ENCODE results near the gene SULF2.

The SULF2 gene

DNA sequence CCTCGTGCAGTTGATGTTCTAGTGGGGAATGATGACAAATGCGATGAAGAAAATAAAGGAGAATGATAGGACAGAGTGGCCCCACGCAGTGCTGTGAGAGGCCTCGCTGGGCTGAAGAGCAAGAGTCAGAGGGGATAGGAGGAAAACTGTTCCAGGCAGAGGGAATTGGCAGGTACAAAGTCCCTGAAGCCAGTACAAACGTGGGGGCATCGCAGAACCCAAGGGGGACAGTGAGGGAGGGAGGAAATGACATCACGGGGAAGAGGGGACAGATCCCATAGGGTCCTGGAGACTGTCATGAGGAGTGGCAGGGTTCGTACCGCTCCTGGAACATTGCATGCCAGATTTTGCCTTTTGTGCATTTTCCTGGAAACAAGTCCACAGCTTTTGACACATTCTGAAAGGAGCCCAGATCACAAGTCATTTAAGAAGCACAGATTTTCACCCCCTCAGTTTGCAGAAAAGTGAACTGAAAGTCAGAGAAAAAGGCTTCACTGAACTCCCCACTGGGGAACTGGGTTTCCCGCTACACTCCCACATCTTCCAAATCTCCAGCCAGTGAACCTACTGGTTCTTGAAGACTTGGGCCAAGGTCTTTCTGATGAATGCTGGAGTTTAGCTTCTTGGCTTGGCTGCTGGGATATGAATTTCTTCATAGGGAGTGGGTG is 77.0 kb downstream of the SULF2 start:
- TF ChIP-seq CTCF (conservative IDR thresholded peaks at IDR 0.05; ENCODE audit: low read depth, low read length): no peak
- no peak for DNase-seq (ENCODE audit: low read depth)
- no peak overlapping the region for H3K4me3 ChIP-seq (ENCODE audit: low read length)

DNA sequence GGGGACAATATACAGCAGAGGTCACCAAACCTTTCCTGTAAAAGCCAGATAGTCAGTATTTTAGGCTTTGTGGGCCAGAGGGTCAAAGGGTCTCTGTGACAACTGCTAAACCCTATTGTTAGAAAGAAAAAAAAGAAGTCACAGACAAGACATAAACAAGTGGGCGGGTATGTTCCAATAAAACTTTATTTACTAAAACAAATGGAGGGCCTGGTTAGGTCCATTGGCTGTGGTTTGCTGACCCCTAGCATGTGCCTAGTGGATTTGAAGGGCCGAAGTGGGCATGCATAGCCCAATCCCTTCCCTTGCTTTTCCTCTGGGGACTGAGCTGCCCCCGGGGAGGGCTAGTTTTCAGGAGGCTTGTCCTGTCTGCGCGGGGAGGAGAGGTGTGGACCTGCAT is 78.9 kb downstream of the SULF2 start:
- no peak for TF ChIP-seq CTCF (conservative IDR thresholded peaks at IDR 0.05; ENCODE audit: low read depth, low read length)
- no peak for DNase-seq (ENCODE audit: low read depth)

DNA sequence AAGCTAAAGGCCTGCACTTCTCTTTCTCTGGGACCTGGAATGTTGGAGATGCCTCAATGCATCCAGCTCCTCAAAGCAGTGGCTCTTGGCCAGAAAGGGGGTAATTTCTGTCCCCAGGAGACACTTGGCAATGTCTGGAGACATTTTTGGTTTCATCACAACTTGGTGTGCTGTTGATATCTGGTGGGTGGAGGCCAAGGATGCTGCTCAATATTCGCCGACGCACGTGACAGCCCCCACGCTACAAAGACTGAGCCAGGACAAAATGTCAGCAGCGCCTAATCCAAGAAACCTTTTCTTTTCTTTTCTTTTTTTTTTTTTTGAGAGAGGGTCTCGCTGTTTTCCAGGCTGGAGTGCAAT is 79.8 kb downstream of the SULF2 start:
- no peak overlapping the region for H3K4me3 ChIP-seq (ENCODE audit: low read length)
- no peak for DNase-seq (ENCODE audit: low read depth)
- TF ChIP-seq CTCF (conservative IDR thresholded peaks at IDR 0.05; ENCODE audit: low read depth, low read length): no peak

More for the DNA sequence above, 78.9 kb downstream of the SULF2 start:
- no peak overlapping the region for H3K4me3 ChIP-seq (ENCODE audit: low read length)

DNA sequence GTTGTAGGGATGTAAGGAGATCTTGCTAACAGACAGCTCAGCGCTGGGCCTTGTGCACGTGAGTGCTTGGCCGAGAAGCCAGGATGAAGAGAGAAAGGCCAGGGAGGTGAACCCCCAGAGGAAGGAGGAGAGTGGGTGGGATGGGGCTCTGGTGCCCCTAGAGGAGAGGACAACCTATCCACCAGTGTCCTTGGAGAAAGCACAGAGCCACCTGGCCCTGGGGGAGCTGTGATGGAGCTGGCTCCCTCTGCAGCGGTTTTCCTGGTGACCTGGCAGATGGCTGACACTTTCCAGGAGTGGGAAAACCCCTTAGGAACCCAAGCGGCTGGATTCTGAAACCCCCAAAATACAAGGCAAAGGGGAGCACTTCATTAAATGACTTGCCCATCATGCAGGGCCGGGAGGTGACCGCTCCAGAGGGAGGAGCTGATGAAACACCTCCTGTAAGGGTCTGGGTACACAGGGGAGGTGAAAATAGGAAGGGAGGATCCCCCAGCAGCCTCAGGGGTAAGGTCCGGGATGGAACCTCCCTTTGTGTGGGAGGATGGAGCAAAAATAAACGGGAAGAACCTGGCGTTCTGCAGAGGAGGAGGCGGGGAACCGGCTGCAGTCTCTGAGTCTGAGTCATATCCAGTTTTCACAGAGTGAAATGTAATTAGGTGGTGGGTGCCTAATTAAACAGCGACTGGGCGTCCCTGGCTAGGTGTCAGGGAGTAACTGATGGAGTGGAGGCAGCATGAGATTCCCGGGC is 80.4 kb downstream of the SULF2 start:
- TF ChIP-seq CTCF (conservative IDR thresholded peaks at IDR 0.05; ENCODE audit: low read depth, low read length): no peak
- H3K4me3 ChIP-seq (ENCODE audit: low read length): no peak overlapping the region
- no peak for DNase-seq (ENCODE audit: low read depth)

- no peak for DNase-seq (ENCODE audit: low read depth)
- no peak overlapping the region for H3K4me3 ChIP-seq (ENCODE audit: low read length)
- TF ChIP-seq CTCF (conservative IDR thresholded peaks at IDR 0.05; ENCODE audit: low read depth, low read length): no peak
These were observed 81.5 kb downstream of the SULF2 start for GRCh38 chr20:47703748-47704147.

DNA sequence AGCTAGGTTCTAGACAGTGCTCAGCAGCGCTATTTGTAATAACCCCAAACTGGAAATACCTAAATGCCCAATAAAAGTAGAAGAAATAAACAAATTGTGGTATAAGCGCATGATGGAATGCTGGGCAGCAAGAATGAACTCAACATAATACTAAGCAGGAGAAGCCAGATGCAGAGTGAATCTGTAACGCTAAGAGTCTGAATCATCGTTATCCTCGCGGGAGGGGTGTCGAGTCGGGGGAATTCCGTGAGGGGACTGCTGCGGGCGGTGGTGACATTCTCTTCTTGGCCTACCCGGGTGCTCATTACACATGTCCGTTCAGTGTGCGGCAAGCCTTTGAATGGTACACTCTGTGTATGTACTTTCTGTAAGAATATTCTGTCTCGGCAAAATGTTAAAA is 83.7 kb downstream of the SULF2 start:
- no peak for DNase-seq (ENCODE audit: low read depth)
- no peak overlapping the region for H3K4me3 ChIP-seq (ENCODE audit: low read length)
- TF ChIP-seq CTCF (conservative IDR thresholded peaks at IDR 0.05; ENCODE audit: low read depth, low read length): no peak

DNA sequence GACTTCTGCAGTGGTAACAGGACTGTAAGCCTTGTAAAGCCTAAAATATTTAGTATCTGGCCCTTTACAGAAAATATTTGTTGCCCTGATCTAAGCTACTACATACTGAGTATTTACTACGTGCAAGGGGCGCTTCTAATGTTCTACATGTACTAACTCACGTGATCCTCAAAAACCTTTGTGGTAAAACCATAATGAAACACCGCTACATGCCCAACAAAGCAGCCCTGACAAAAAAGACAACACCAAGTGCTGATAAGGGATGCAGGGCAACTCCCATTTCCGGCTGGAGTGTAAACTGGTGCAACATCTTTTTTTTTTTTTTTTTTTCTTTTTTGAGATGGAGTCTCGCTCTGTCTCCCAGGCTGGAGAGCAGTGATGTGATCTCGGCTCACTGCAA is 85.0 kb downstream of the SULF2 start:
- no peak for DNase-seq (ENCODE audit: low read depth)
- TF ChIP-seq CTCF (conservative IDR thresholded peaks at IDR 0.05; ENCODE audit: low read depth, low read length): no peak
- H3K4me3 ChIP-seq (ENCODE audit: low read length): no peak overlapping the region
